ENCODE measurements around the gene ZFP3.
A peak's percentile ranks its signal among the peaks of the same experiment; 100 is the strongest.
"Not testable (repeated sequence)": the region's sequence is repeated elsewhere in the genome, so short reads cannot be mapped to it uniquely, and the experiment has no call there.

ZFP3 gene

DNA sequence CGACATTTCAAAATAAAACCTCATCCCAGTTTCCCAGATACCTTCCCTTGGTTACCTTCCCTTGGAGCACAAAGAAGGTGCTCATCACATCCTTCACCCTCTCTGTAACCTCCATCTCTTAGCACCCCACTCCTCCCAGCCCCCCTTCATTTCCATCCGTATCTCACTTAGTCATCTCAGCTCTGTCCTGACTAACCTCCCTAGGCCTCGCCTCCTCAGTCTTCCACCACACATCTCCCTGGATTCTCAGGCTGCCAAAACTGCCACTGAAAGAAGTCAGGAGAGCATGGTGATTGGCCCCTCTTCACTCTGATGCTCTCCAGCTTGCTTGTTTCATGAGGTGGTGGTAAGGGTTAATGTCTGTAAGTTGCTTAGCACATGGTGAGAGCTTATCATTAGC, 2.3 kb downstream of the ZFP3 start:
- DNase-seq = no peak

DNA sequence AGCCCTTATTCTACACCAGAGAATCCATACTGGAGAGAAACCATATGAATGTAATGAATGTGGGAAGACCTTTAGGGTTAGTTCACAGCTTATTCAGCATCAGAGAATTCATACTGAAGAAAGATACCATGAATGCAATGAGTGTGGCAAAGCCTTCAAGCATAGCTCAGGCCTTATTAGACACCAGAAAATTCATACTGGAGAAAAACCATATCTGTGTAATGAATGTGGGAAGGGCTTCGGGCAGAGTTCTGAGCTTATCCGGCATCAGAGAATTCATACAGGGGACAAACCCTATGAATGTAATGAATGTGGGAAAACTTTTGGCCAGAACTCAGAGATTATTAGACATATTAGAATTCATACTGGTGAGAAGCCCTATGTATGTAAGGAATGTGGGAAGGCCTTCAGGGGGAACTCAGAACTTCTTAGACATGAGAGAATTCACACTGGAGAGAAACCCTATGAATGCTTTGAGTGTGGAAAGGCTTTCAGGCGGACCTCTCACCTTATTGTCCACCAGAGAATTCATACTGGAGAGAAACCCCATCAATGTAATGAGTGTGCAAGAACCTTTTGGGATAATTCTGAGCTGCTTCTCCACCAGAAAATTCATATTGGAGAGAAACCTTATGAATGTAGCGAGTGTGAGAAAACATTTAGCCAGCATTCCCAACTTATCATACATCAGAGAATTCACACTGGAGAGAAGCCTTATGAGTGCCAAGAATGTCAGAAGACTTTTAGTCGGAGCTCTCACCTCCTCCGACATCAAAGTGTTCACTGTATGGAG, 14.1 kb downstream of the ZFP3 start:
- DNase-seq = no peak

DNA sequence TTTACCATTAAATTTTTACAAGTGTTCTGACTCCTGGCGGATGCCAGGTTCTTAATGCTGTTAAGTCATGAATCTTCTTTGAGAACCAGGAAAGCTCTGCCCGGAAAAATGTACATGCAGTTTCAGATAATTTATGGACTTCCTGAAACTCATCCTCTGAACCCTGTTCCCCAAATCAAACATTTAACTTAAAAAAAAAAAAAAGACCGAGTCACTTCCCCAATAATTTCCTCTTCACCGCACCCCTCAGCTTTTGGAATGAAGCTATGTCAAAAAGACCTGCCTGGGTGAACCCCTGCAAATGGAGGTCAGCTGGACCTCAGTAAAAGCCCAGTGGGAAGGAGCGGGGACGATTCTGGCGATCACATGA, 18.4 kb downstream of the ZFP3 start:
- DNase-seq = no peak

DNA sequence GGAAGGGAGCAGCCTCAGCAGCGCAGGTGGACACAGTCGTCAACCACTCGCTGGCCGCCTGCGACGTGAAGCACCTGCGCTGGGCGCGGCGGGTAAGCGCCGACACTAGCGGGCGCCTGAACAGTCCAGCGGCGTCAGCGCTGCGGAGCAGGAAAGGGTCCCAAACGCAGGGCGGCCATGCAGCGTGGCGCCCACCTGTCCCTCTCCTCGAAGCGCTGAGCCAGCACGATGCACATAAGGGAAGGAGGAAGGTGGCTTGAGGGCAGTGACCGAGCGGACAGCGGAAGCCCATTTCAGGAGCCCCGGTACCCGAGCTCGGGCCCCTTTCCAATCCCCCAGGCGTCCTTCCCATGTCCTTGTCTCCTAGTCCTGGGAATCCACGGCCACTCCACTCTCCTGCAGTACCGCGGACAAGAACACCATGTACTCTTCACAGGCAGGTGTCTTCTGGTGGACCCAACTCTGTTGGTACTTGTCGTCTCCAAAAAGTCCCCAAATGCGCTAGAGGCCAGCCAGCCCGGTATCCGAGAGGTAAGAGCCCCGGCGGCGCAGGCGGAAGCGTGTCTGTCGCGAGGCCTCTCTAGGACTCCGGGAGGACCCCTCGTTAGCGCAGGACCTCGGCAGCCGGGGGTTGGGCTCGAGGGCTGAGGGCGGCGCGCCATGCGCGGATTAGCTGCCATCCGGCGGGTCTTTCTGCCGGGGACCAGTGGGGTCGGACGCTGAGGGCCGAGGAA, 19.0 kb downstream of the ZFP3 start:
- no peak for DNase-seq

DNA sequence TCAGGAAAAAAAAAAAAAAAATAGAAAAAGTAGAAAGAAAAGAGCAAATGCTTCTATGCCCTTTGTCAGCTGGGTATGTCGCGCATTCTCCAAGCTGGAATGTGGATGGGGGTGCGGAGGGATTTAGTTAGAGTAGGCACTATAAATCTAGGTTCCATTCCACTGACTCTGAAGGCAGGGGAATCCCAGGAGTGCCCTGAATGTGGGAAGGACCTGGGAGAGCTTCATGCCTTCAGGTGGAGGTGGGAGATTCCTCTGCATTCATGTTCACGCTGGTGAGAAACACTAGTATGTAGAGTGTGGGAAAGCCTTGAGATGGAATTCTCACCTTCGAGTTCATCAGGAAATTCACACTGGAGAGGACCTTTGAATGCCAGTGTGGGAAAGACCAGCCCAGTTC, 21.0 kb downstream of the ZFP3 start:
- DNase-seq = no peak

DNA sequence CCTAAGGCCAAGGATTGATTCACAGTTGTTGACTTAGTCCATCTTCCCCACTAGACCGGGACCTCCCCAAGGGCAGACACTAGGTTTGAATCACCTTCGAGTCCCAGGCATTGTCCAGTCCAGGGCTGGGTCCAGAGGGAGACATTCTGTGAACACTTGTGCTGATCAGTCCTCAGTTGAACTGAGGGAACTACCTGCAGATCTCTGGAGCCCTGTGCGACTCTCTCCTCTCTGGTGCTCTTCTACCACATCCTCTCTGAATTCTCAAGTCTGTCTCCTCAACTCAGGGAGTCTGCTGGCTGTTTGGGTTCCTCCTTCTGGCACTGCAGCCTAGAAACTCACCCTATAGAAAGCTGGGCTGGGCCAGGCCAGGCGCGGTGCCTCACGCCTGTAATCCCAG, 22.6 kb downstream of the ZFP3 start:
- DNase-seq = no peak

GRCh38 chr17:5110816-5111215, 32.5 kb downstream of the ZFP3 start:
- no peak for DNase-seq

GRCh38 chr17:5111402-5112204, 33.3 kb downstream of the ZFP3 start, which contains the start of gene ZNF232:
Gene ZNF232, minus strand, starts transcription at chr17:5111878. Its CDS starts 56 bp downstream, at chr17:5111822.
- peak; percentile 84 for DNase-seq

GRCh38 chr17:5115673-5116651, 37.7 kb downstream of the ZFP3 start, which contains the start of gene USP6:
Gene USP6, plus strand, starts transcription at chr17:5116032. Its CDS starts 14,336 bp downstream, at chr17:5130368.
- DNase-seq = no peak

- DNase-seq = no peak
Measured at GRCh38 chr17:5118219-5118618, 40.0 kb downstream of the ZFP3 start.

GRCh38 chr17:5120036-5120435, 41.8 kb downstream of the ZFP3 start:
- no peak for DNase-seq

DNA sequence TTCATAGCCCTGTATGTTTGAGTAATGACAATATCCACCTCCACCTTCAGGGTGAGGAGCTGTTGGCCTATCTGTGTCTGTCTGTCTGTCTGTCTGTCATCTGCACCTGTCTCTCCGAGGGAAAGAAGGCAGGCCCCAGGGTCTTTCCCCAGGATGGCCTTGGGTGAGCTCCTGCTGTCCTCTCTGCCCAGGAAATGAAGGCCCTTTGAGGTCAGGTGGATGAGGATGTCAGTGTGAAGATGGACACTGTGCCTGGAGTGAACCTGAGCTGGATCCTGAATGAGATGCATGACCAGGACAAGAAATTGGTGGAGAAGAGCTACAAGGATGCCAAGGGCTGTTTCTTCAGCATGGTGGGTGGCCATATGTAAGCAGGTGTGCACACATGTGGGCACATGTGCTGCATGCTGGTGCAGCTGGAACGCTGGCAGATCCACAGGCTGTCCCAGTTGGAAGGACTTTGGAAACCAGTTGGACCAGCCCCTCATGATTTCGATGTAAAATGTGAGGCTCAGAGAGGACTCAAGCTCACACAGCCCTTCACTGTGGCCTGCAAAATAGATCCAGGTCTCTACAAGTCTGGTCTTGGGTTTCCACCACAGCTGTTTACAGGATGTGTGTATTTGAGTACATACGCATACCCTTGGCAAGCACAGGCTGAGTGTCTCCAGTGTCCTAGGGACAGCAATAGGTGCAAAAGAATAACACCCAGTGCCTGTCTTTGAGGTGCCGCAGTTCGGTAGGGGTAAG, 42.3 kb downstream of the ZFP3 start:
- DNase-seq = not testable (repeated sequence)

DNA sequence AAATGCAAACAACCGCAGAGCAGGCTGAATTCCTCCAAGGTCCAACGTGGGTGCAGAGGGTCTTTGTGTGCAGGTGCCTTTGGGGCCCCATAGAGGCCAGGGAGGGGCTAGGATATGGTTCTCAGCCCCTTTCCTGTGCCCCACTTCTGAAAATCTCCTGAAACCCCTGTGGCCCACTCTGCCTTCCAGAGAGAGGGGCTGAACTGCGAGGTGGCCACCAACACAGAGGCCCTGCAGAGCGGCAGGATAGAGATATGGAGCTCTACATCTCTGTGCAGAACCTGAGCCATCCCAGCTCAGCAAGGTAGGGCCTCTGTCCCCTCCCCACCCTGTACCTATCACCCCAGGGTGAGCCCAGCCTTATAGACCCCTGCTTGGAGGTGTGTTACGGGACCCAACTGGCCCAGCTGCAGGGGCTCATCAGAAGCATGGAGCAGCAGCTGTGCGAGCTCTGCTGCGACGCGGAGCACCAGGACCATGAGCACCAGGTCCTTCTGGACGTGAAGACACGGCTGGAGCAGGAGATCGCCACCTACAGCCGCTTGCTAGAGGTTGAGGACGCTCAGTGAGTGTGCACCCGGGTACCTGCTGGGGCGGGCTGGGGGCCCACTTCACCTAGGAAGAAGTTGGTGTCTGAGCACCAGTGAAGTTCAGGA, 43.0 kb downstream of the ZFP3 start:
- no peak for DNase-seq

DNA sequence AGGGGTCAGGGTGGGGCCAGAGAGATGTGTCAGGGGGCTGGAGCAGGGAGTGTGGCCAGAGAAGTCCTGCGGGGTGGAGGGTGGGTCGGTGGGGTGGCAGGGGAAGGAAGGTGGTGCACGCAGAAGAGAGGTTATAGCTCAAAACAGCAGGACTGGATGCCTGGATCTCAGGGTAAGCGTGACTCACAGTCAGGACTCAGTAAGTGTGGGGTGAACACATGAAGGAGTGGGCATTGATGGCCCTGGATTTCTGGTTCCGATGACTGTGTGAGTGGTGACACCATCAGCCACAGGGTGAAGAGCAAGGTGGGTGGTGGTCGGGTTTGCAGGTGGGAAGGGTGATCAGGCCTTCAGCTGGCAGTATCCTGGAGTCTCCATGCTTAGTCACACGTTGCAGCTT, 43.8 kb downstream of the ZFP3 start:
- not testable (repeated sequence) for DNase-seq

GRCh38 chr17:5122586-5123342, 44.5 kb downstream of the ZFP3 start:
- no peak for DNase-seq

DNA sequence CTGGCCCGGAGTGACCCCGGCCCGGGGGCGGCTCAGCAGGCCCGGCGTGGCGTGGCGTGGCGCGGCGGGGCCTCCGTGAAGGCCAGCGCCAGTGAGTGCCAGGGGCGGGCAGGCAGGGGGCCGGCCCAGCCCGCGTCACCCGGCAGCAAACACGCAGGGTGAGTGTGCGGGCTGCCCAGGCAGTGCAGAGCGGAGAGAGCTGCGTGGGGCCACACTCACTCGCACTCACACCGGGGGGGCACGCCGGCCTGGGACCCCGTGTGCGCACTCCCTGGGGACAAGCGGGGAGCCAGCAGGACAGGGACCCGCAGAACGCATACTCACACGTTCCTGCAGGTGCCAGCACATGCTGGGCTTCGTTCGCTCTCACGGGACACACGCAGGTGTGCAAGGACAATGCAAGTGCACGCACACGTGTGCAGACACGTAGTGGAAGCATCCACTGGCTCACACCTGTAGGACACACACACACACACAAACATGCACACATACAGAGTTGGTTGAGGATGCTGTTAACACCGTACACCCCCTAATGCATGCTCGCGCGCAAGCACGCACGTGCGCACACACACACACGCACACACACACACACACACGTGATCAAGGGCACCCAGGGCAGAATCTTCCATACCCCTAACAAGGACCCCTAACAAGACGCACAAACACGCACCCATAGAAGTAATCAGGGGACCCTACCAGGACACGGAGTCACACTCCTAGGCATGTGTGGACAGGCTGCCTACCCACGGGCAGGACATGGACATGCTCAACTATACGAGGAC, 45.3 kb downstream of the ZFP3 start:
- DNase-seq = no peak

- DNase-seq = not testable (repeated sequence)
Measured at GRCh38 chr17:5124125-5124760, 46.0 kb downstream of the ZFP3 start.

GRCh38 chr17:5124896-5125295, 46.6 kb downstream of the ZFP3 start:
- DNase-seq = not testable (repeated sequence)
